Superior temporal gyrus (tissue), 1 donor: ENCODE results near the gene ZNF451.

Experiments
- DNase-seq: peaks from one replicate; pipeline ENCODE4 v3.0.0-alpha.2; 2016; ENCODE audit errors: extremely low spot score

Gene ZNF451

GRCh38 chr6:57159127-57159526 lies 69.1 kb downstream of the ZNF451 start:
- no peak for DNase-seq

- DNase-seq, result no peak
Observed at GRCh38 chr6:57162028-57162427, 72.0 kb downstream of the ZNF451 start.

- no peak for DNase-seq
Observed at GRCh38 chr6:57162516-57162915, 72.5 kb downstream of the ZNF451 start.

- DNase-seq, result no peak
Observed at GRCh38 chr6:57163956-57164355, 74.0 kb downstream of the ZNF451 start.

GRCh38 chr6:57165080-57165479 lies 75.1 kb downstream of the ZNF451 start:
- no peak for DNase-seq

- peak; percentile 62 for DNase-seq
Observed at GRCh38 chr6:57172136-57173055, 82.4 kb downstream of the ZNF451 start, which contains the start of gene BAG2. BAG2 (plus strand) TSS chr6:57172326; CDS start chr6:57172698, 372 bp downstream.

- DNase-seq, result peak; percentile 31
Observed at GRCh38 chr6:57173056-57173885, 83.3 kb downstream of the ZNF451 start.

GRCh38 chr6:57173886-57174510 lies 84.0 kb downstream of the ZNF451 start:
- peak; percentile 35 for DNase-seq

- DNase-seq, result no peak
Observed at GRCh38 chr6:57174511-57174907, 84.5 kb downstream of the ZNF451 start.

GRCh38 chr6:57177545-57178265 lies 87.7 kb downstream of the ZNF451 start:
- DNase-seq, result no peak

GRCh38 chr6:57180596-57180995 lies 90.6 kb downstream of the ZNF451 start:
- DNase-seq, result no peak

GRCh38 chr6:57182017-57182432 lies 92.0 kb downstream of the ZNF451 start:
- DNase-seq, result no peak

- no peak for DNase-seq
Observed at GRCh38 chr6:57183336-57183735, 93.3 kb downstream of the ZNF451 start.

GRCh38 chr6:57190140-57190539 lies 100.2 kb downstream of the ZNF451 start:
- DNase-seq, result no peak

- DNase-seq, result no peak
Observed at GRCh38 chr6:57193177-57193576, 103.2 kb downstream of the ZNF451 start.

- DNase-seq, result no peak
Observed at GRCh38 chr6:57195457-57195856, 105.5 kb downstream of the ZNF451 start.

- no peak for DNase-seq
Observed at GRCh38 chr6:57198926-57199636, 109.1 kb downstream of the ZNF451 start.

GRCh38 chr6:57201718-57202117 lies 111.7 kb downstream of the ZNF451 start:
- DNase-seq, result no peak

- DNase-seq, result no peak
Observed at GRCh38 chr6:57205550-57206328, 115.8 kb downstream of the ZNF451 start.

GRCh38 chr6:57207141-57207540 lies 117.2 kb downstream of the ZNF451 start:
- no peak for DNase-seq
